Nephron (organoid): Measurements from ENCODE around the gene LRRK2.

Experiments
- H3K27ac Mint-ChIP-seq, 3 experiments: 2 replicates each; pipeline ENCODE4 v1.8.0; 2020; ENCODE audit warnings: mixed read lengths in 3 of 3, mild to moderate bottlenecking in 2 of 3, moderate library complexity in 1 of 3
- H3K27me3 Mint-ChIP-seq: 2 replicates; pipeline ENCODE4 v1.8.0; 2021; ENCODE audit warnings: low read depth, mild to moderate bottlenecking, moderate library complexity, mixed read lengths
- H3K36me3 Mint-ChIP-seq: 2 replicates; pipeline ENCODE4 v1.8.0; 2020; ENCODE audit warnings: low read depth, mixed read lengths
- H3K4me1 Mint-ChIP-seq: 2 replicates; pipeline ENCODE4 v1.8.0; 2020; ENCODE audit warnings: mixed read lengths
- H3K4me3 Mint-ChIP-seq, 3 experiments: 2 replicates each; pipeline ENCODE4 v1.8.0; 2020; ENCODE audit warnings: mild to moderate bottlenecking in 3 of 3, mixed read lengths in 3 of 3, moderate library complexity in 2 of 3
- H3K9me3 Mint-ChIP-seq: 2 replicates; pipeline ENCODE4 v1.8.0; 2020; ENCODE audit warnings: mixed read lengths
- TF ChIP-seq, protein P1 (sequence below), 3 experiments: fragments of 200-600 bp; sonication (generic); IDR thresholded peaks; one replicate each; pipeline ENCODE4 v1.5.0; 2021; ENCODE audit warnings: antibody characterized with exemption in 3 of 3; ENCODE audit not compliant: unreplicated experiment in 3 of 3

The LRRK2 gene

DNA sequence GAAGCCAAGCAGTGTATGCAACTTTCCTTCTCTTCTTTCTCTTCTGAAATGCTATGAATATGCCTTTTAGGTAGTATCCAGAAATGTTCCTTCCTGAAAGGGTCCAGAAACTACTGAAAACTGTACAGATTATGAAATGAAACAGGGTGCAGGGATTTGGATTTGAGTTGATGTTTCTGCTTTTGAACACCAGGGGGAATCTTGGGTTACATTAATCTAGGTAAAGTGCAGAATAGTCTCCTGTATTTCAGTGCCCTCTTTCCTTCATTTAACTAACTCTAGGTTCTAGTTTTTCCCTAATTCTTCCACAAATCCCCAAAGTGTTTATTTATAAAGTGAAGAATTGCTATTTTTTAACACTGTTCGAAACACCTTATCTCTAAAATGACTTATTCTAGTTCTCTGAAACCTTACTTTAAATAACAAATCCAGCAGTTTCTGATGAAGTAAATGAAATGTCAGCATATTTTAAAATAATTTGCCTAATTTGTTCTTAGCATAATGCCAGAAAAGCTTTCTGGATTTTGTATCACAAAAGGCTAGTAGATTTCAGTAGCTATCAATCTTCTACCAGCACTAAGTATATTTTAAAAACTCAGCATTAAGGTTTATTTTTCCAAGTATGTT lies 111.9 kb downstream of the LRRK2 start:
- no peaks in the 10 kb centered on the region for H3K27me3 Mint-ChIP-seq
- no peaks in the 10 kb centered on the region for H3K9me3 Mint-ChIP-seq
- H3K36me3 Mint-ChIP-seq, result peaks cover 5% of the 10 kb centered on the region
- H3K27ac Mint-ChIP-seq, result no peak overlapping the region
- no peaks in the 10 kb centered on the region for H3K4me1 Mint-ChIP-seq
- no peak overlapping the region for H3K4me3 Mint-ChIP-seq
- TF ChIP-seq, protein P1, sequence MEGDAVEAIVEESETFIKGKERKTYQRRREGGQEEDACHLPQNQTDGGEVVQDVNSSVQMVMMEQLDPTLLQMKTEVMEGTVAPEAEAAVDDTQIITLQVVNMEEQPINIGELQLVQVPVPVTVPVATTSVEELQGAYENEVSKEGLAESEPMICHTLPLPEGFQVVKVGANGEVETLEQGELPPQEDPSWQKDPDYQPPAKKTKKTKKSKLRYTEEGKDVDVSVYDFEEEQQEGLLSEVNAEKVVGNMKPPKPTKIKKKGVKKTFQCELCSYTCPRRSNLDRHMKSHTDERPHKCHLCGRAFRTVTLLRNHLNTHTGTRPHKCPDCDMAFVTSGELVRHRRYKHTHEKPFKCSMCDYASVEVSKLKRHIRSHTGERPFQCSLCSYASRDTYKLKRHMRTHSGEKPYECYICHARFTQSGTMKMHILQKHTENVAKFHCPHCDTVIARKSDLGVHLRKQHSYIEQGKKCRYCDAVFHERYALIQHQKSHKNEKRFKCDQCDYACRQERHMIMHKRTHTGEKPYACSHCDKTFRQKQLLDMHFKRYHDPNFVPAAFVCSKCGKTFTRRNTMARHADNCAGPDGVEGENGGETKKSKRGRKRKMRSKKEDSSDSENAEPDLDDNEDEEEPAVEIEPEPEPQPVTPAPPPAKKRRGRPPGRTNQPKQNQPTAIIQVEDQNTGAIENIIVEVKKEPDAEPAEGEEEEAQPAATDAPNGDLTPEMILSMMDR (IDR thresholded peaks at IDR 0.05; ENCODE audit: unreplicated experiment in 3 of 3), result peak; percentile 47 to 55 (median 54)

DNA sequence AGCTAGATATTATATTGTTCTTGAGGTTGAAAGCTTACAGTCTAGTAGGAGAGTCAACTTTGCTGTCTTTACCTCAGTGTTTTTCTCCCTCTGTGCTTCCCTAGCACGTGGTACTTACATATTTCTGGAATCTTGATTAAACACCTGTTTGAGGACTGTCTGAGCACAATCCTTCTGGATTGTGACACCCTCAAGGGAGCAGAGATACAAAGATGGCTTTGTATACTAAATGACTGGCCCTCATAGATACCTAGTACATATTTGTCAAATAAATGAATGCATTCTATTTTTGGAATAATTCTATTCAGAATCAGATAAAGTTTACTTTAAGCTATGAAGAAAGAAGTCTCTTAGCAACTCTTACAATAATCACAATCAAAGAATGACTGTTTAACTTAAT lies 113.3 kb downstream of the LRRK2 start:
- Mint-ChIP-seq H3K9me3 (no peaks in the 10 kb centered on the region), H3K36me3 (peaks cover 5% of the 10 kb centered on the region), H3K27ac (no peak overlapping the region), H3K4me3 (no peak overlapping the region), H3K27me3 (no peaks in the 10 kb centered on the region), H3K4me1 (no peaks in the 10 kb centered on the region)
- TF ChIP-seq, protein P1 (IDR thresholded peaks at IDR 0.05; ENCODE audit: unreplicated experiment in 3 of 3), result no peak

DNA sequence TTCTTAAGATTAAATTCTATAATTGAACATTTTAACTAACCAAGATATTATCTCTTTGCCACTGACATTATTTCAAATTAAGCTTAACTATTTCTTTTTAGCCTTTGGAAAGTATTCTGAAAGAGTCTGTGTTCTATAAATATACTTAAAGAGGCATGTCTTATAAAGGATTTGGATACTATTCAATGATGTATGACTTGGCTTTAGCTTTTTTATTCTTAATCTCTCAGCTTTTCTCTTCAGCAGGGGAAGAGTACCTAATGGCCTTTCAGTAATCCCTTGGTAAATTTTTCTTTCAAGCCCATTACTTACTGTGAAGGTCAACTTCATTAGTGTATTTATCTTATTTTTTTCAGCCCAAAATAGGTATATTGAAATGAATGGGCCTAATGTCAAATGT lies 113.8 kb downstream of the LRRK2 start:
- Mint-ChIP-seq H3K36me3 (peaks cover 5% of the 10 kb centered on the region), H3K4me1 (no peaks in the 10 kb centered on the region), H3K27me3 (no peaks in the 10 kb centered on the region), H3K9me3 (no peaks in the 10 kb centered on the region), H3K4me3 (no peak overlapping the region), H3K27ac (no peak overlapping the region)
- TF ChIP-seq, protein P1 (IDR thresholded peaks at IDR 0.05; ENCODE audit: unreplicated experiment in 3 of 3), result no peak

DNA sequence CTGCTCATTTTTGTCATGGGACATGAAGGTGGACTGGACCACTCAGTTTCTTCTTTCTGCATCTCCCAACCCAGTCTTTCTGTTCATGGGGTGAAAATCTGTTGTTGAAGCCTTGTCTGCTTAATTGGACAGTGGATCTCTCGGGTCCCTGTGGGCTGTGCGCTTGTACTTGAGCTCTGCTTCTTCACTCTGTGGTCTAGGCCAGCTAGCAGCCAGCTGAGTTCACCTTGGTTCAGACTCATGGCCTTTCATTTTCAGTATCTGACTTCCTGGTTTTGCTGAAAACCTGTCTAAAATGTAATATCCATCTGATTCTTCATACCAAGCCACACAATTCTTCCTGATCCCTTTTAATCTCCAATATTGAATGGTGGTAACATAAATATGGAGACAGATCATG lies 117.2 kb downstream of the LRRK2 start:
- H3K36me3 Mint-ChIP-seq, result no peaks in the 10 kb centered on the region
- TF ChIP-seq, protein P1 (IDR thresholded peaks at IDR 0.05; ENCODE audit: unreplicated experiment in 3 of 3), result no peak
- H3K4me1 Mint-ChIP-seq, result no peaks in the 10 kb centered on the region
- no peaks in the 10 kb centered on the region for H3K9me3 Mint-ChIP-seq
- H3K27me3 Mint-ChIP-seq, result no peaks in the 10 kb centered on the region
- H3K27ac Mint-ChIP-seq, result no peak overlapping the region
- H3K4me3 Mint-ChIP-seq, result no peak overlapping the region

DNA sequence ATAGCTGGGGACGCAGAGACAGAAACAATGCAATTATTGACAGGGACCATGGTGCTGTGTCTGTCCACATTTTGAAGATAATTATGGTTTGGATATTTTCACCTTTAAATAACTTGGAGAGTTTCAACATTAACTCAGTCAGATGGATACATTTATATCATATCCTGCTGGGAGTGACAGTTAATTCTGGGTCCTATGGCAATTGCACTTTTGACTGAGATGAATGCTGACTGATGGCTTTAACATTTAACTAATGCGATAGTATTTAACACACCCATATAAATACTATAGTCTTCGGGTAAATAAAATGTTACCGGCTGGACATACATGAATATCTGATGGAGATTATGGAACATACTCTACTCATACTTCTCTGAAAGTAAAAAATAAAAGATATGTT lies 118.3 kb downstream of the LRRK2 start:
- no peaks in the 10 kb centered on the region for H3K36me3 Mint-ChIP-seq
- H3K27me3 Mint-ChIP-seq, result no peaks in the 10 kb centered on the region
- H3K4me3 Mint-ChIP-seq, result no peak overlapping the region
- no peaks in the 10 kb centered on the region for H3K4me1 Mint-ChIP-seq
- TF ChIP-seq, protein P1 (IDR thresholded peaks at IDR 0.05; ENCODE audit: unreplicated experiment in 3 of 3), result no peak
- no peaks in the 10 kb centered on the region for H3K9me3 Mint-ChIP-seq
- H3K27ac Mint-ChIP-seq, result no peak overlapping the region

DNA sequence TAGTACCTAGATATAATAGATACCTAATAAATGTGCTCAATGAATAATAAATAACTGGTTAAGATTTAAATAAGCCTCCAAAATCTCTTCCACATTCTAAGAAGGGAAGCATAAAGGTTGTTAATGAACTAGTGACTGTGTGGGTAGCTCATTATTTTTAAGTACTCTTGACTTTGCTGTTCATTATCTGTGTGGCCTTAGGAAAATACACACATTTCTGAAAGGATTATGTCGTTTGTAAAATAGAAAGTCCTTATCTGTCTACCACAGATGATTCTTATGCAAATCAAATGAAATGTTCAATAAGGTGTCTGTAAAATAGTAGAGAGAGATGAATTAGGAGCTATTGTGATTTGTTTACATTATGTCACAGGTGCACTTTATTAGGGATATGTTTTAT lies 119.5 kb downstream of the LRRK2 start:
- no peak overlapping the region for H3K27ac Mint-ChIP-seq
- H3K4me1 Mint-ChIP-seq, result no peaks in the 10 kb centered on the region
- TF ChIP-seq, protein P1 (IDR thresholded peaks at IDR 0.05; ENCODE audit: unreplicated experiment in 3 of 3), result no peak
- H3K4me3 Mint-ChIP-seq, result no peak overlapping the region
- no peaks in the 10 kb centered on the region for H3K9me3 Mint-ChIP-seq
- no peaks in the 10 kb centered on the region for H3K36me3 Mint-ChIP-seq
- H3K27me3 Mint-ChIP-seq, result no peaks in the 10 kb centered on the region
